MM.1S (cell line): ENCODE data around the gene SESTD1.

Source experiments
- DNase-seq: peaks from one replicate; pipeline ENCODE4 v3.0.0-alpha.2; 2015
- H2AFZ ChIP-seq: fragments of 300-600 bp; sonication (generic); 2 replicates; pipeline ENCODE4 v1.6.0; 2016; ENCODE audit warnings: antibody characterized with exemption, low read length
- H3F3A ChIP-seq: fragments of 300-600 bp; sonication (generic); 2 replicates; pipeline ENCODE4 v1.6.1; 2016; ENCODE audit warnings: mild to moderate bottlenecking, antibody characterized with exemption, low read length, moderate library complexity, mixed read lengths; ENCODE audit not compliant: insufficient read depth
- H3K27ac ChIP-seq: fragments of 300-600 bp; sonication (generic); 2 replicates; pipeline ENCODE4 v1.5.1; 2016; ENCODE audit warnings: mild to moderate bottlenecking, low read length
- H3K27me3 ChIP-seq: fragments of 300-600 bp; sonication (generic); replicated peaks from 2 replicates; pipeline ENCODE4 v1.6.0; 2016; ENCODE audit warnings: low read length; ENCODE audit not compliant: insufficient read depth
- H3K36me3 ChIP-seq: fragments of 300-600 bp; sonication (generic); replicated peaks from 2 replicates; pipeline ENCODE4 v1.6.1; 2016; ENCODE audit warnings: mild to moderate bottlenecking, low read length, mixed read lengths; ENCODE audit not compliant: insufficient read depth
- H3K4me1 ChIP-seq: fragments of 300-600 bp; sonication (generic); 2 replicates; pipeline ENCODE4 v1.6.1; 2016; ENCODE audit warnings: low read length, mixed read lengths
- H3K4me2 ChIP-seq: fragments of 300-600 bp; sonication (generic); 2 replicates; pipeline ENCODE4 v1.6.0; 2016; ENCODE audit warnings: low read depth, low read length
- H3K4me3 ChIP-seq: fragments of 300-600 bp; sonication (generic); 2 replicates; pipeline ENCODE4 v1.5.1; 2016; ENCODE audit warnings: low read length, mixed read lengths
- H3K79me2 ChIP-seq: fragments of 300-600 bp; sonication (generic); 2 replicates; pipeline ENCODE4 v1.6.1; 2016; ENCODE audit warnings: mixed run types, low read length, mixed read lengths
- H3K9ac ChIP-seq: fragments of 300-600 bp; sonication (generic); 2 replicates; pipeline ENCODE4 v1.6.1; 2016; ENCODE audit warnings: low read length, mixed read lengths
- H3K9me2 ChIP-seq: fragments of 300-600 bp; sonication (generic); replicated peaks from 2 replicates; pipeline ENCODE4 v1.6.1; 2016; ENCODE audit warnings: mild to moderate bottlenecking, low read length, mixed read lengths; ENCODE audit not compliant: insufficient read depth
- H3K9me3 ChIP-seq: fragments of 300-600 bp; sonication (generic); replicated peaks from 2 replicates; pipeline ENCODE4 v1.6.1; 2016; ENCODE audit warnings: mild to moderate bottlenecking, low read length, mixed read lengths; ENCODE audit not compliant: insufficient read depth
- H4K20me1 ChIP-seq: fragments of 300-600 bp; sonication (generic); 2 replicates; pipeline ENCODE4 v1.6.1; 2016; ENCODE audit warnings: mild to moderate bottlenecking, low read length, moderate library complexity, mixed read lengths; ENCODE audit not compliant: insufficient read depth
- EZH2 ChIP-seq: fragments of 300-600 bp; sonication (generic); optimal IDR thresholded peaks from 2 replicates; pipeline ENCODE3; 2017; ENCODE audit warnings: low read depth, mild to moderate bottlenecking, antibody characterized with exemption, low read length, mixed read lengths
- EZH2phosphoT487 ChIP-seq: fragments of 300-600 bp; sonication (generic); IDR thresholded peaks from 2 replicates; pipeline ENCODE4 v1.6.1; 2018; ENCODE audit warnings: antibody characterized with exemption, low read length
- TF ChIP-seq, protein P1 (sequence below): fragments of 300-600 bp; sonication (generic); IDR thresholded peaks from 2 replicates; pipeline ENCODE4 v1.5.1; 2016; ENCODE audit warnings: antibody characterized with exemption, low read length, mixed read lengths

SESTD1 gene

DNA sequence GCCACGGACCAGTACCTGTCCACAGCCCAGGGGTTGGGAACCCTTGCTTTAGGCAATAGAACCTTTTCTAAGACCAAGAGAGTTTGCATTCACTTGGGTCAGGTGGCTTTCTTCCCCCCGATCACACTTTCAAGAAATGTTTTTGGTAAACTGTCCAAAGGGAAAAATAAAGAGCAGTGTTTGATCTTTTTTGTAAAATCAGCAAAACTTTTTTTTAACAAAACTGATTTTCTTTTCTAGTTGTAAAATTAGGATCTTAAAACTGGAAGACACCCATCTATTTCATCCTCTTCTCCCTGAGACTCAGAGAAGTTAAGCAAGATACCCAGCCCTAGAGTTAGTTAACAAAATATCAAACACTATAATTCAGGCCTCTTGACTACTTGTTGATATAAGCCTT is 6.1 kb upstream of the SESTD1 start:
- Histone ChIP-seq H3K4me3 (no peak overlapping the region), H3K27me3 (no peaks in the 10 kb centered on the region), H3K79me2 (no peaks in the 10 kb centered on the region), H3K36me3 (no peaks in the 10 kb centered on the region), H3K4me1 (peaks cover 6% of the 10 kb centered on the region; the same call in 1 of the 2 replicates), H3F3A (peaks cover under 1% of the 10 kb centered on the region; the same call in 1 of the 2 replicates), H3K4me2 (no peak overlapping the region), H2AFZ (no peak overlapping the region), H3K9ac (no peak overlapping the region), H3K9me3 (no peaks in the 10 kb centered on the region), H3K9me2 (no peaks in the 10 kb centered on the region), H3K27ac (no peak overlapping the region), H4K20me1 (no peaks in the 10 kb centered on the region)
- no peak for TF ChIP-seq EZH2phosphoT487
- no peak for TF ChIP-seq EZH2
- TF ChIP-seq, protein P1, sequence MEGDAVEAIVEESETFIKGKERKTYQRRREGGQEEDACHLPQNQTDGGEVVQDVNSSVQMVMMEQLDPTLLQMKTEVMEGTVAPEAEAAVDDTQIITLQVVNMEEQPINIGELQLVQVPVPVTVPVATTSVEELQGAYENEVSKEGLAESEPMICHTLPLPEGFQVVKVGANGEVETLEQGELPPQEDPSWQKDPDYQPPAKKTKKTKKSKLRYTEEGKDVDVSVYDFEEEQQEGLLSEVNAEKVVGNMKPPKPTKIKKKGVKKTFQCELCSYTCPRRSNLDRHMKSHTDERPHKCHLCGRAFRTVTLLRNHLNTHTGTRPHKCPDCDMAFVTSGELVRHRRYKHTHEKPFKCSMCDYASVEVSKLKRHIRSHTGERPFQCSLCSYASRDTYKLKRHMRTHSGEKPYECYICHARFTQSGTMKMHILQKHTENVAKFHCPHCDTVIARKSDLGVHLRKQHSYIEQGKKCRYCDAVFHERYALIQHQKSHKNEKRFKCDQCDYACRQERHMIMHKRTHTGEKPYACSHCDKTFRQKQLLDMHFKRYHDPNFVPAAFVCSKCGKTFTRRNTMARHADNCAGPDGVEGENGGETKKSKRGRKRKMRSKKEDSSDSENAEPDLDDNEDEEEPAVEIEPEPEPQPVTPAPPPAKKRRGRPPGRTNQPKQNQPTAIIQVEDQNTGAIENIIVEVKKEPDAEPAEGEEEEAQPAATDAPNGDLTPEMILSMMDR, result no peak
- no peak for DNase-seq

DNA sequence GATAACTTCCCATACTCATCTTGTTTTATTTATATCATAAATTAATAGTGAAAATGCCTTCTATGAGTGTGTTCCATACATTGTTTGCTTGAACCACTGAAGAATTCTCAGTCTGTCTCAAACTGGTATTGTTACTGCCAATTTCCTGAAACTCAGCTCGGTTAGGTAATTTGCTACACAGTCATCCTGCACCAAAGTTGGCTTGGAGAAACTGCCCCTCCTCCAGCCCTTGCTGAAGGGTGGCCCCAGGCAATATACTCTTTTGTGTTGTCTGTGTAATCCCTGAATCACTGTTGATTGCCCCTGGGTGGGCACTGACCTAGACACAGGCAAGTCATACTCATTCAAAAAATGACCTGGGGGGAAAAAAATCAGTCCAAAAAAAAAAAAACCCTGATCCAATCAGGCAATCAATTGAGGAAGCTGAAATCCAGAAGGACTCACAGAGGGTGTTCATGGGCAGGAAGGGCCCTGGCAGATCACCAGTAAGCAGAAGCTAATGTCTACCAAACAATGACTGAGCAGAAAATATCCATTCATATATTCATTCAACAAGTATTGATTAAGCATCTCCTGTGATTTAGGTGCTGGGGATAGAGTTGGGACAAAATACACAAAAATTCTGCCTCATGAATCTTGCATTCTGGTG is 3.8 kb upstream of the SESTD1 start:
- H3K36me3 ChIP-seq, result no peaks in the 10 kb centered on the region
- no peaks in the 10 kb centered on the region for H3K9me2 ChIP-seq
- no peaks in the 10 kb centered on the region for H3K9me3 ChIP-seq
- DNase-seq, result no peak
- H3K4me2 ChIP-seq, result no peak overlapping the region
- no peak overlapping the region for H3K9ac ChIP-seq
- TF ChIP-seq, protein P1, result no peak
- TF ChIP-seq EZH2phosphoT487 (no peak), EZH2 (no peak)
- H3K4me3 ChIP-seq, result no peak overlapping the region
- no peaks in the 10 kb centered on the region; the same call in 1 of the 2 replicates for H3K4me1 ChIP-seq
- peaks cover 5% of the 10 kb centered on the region for H3K79me2 ChIP-seq
- H3K27ac ChIP-seq, result no peak overlapping the region
- H3K27me3 ChIP-seq, result 0 out of 2 replicates have a peak, but pooled peaks cover 3% of the 10 kb centered on the region
- H2AFZ ChIP-seq, result no peak overlapping the region
- H3F3A ChIP-seq, result peaks cover 10% of the 10 kb centered on the region
- no peaks in the 10 kb centered on the region for H4K20me1 ChIP-seq

DNA sequence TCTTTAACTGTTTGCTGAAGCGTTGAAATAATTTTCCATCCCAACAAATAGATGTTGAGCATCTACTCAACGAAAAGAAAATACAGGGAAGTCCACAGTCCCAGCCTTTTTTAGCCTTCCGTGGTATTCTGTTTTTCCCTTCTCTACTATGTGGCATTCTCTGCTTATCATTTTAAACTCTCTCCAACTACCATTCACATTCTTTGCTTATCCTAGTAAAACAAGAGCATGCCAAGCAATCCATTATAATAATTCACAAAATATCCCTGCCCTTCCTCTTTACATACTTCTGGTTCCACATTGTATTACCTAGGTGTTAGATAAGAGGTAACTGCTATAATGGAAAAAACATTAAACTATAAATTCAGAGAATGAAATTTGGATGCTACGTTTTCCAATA is 1.6 kb upstream of the SESTD1 start:
- Histone ChIP-seq H3K27ac (no peak overlapping the region), H3K9ac (no peak overlapping the region), H2AFZ (no peak overlapping the region), H3K4me2 (no peak overlapping the region), H3K27me3 (0 out of 2 replicates have a peak, but pooled peaks cover 3% of the 10 kb centered on the region), H3K4me3 (no peak overlapping the region), H3K79me2 (peaks cover 26% of the 10 kb centered on the region), H3K9me3 (no peaks in the 10 kb centered on the region), H3K9me2 (no peaks in the 10 kb centered on the region), H4K20me1 (no peaks in the 10 kb centered on the region), H3K36me3 (no peaks in the 10 kb centered on the region), H3F3A (peaks cover 10% of the 10 kb centered on the region), H3K4me1 (peaks cover 7% of the 10 kb centered on the region)
- TF ChIP-seq EZH2 (no peak), EZH2phosphoT487 (no peak)
- TF ChIP-seq, protein P1, result no peak
- no peak for DNase-seq
